AG04449 (cell line): Measurements from ENCODE around the gene THAP7.

Experiments used
- CTCF ChIA-PET: fragments of 350-600 bp; formaldehyde crosslinking; extraction: SDS; loops from one replicate; lab custom pipeline; 2021; ENCODE audit warnings: antibody characterized with exemption; lab: Yijun Ruan, JAX
- POLR2A ChIA-PET: fragments of 400-600, 350-600 bp; formaldehyde crosslinking; extraction: SDS; loops from one replicate; lab custom pipeline; 2020; ENCODE audit warnings: antibody characterized with exemption, inconsistent platforms; lab: Yijun Ruan, JAX
- DNase-seq: peaks from one replicate; pipeline ENCODE4 v3.0.0-alpha.2; 2010; ENCODE audit warnings: low read depth, low spot score
- H3K4me3 ChIP-seq: 2 replicates; pipeline ENCODE4 v1.5.1; 2011; ENCODE audit warnings: low read depth, mild to moderate bottlenecking, control low read depth, low read length
- TF ChIP-seq, protein P1 (sequence below): IDR thresholded peaks from one replicate; pipeline ENCODE4 v1.5.1; 2011; ENCODE audit warnings: mild to moderate bottlenecking, moderate library complexity, low read length, control low read depth, inconsistent platforms; ENCODE audit not compliant: insufficient read depth; ENCODE audit errors: missing control alignments

THAP7 gene

DNA sequence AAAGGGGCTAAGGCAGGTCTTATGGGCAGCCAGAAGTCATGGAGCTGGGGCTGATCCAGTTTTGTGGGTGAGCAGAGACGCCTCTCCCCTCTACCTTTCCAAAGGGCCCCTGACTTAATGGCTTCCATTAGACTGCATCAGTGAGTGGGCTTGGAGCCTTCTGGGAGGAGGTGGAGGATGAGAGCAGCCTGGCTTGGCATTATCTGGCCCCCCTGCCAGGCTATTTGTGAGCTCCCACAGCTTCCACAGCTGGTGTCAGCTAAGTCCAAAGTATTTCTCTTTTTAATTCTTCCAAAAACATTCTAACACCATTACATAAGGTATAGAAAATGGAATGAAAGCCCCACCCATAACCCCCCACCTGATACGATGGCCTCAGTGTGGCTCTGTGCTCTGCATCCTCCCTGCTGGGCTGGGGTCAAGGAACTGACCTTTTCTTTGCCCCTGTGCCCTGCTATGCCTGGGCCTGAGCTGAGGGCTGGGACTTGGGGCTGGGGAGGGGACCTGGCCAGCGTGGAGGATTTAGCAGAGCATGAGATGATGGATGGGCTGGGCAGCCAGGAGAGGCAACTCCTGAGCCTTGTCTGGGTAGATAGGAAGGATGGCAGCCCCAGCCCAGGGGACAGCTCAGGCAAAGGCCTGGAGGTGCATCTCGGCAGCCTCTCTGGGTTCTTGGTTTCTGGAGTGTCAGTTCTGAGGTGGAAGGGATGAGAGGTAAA is 30.8 kb downstream of the THAP7 start:
- ChIA-PET POLR2A (no interaction called here), CTCF (interaction anchor here (2.2 to 5.8 kb wide), 3 partner anchors 10 to 85 kb away, joined by 5 to 80 read pairs (median 29); partner anchors contain the start of gene LZTR1)
- no peak overlapping the region for H3K4me3 ChIP-seq
- TF ChIP-seq, protein P1, sequence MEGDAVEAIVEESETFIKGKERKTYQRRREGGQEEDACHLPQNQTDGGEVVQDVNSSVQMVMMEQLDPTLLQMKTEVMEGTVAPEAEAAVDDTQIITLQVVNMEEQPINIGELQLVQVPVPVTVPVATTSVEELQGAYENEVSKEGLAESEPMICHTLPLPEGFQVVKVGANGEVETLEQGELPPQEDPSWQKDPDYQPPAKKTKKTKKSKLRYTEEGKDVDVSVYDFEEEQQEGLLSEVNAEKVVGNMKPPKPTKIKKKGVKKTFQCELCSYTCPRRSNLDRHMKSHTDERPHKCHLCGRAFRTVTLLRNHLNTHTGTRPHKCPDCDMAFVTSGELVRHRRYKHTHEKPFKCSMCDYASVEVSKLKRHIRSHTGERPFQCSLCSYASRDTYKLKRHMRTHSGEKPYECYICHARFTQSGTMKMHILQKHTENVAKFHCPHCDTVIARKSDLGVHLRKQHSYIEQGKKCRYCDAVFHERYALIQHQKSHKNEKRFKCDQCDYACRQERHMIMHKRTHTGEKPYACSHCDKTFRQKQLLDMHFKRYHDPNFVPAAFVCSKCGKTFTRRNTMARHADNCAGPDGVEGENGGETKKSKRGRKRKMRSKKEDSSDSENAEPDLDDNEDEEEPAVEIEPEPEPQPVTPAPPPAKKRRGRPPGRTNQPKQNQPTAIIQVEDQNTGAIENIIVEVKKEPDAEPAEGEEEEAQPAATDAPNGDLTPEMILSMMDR = no peak
- no peak for DNase-seq

DNA sequence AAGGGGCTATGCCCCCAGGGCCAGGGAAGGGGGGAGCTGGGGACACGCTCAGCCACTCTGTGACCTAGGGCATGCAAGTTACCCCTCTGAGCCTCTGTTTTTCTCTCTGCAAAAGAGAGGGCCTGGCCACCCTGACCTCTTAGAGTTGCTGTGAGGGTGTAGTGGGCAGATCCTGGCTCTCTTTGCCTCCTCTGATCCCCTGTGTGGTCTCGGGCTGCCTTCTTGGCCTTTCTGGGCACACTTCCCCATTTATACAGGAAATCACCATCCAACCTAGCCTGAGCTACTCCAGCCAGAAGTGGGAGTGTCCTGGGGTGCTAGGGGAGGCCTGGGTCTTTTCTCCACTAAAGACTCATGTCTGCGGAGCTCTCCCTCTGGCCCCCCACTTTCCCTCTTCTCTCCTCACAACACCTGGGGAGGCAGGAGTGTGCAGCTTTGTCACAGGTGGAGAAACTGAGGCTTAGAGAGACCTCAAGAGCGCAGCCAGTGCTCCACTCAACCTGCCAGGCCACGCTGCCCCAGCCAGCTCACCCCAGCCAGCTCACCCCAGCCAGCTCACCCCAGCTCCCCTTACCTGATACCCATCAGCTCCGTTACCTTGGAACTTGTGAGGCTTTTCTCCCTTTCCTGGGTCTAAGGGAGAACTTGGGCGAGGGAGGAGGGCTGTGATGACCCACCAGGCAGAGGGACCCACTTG is 33.5 kb downstream of the THAP7 start:
- no peak for DNase-seq
- CTCF ChIA-PET = interaction anchor here (0.9 to 1.9 kb wide), 2 partner anchors 11 to 13 kb away, joined by 4 to 16 read pairs; partner anchors contain the start of gene LZTR1
- POLR2A ChIA-PET = interaction anchor here (1.6 kb wide), 1 partner anchor 14 kb away, joined by 3 read pairs; the partner anchor contains the start of gene LZTR1
- no peak overlapping the region for H3K4me3 ChIP-seq
- TF ChIP-seq, protein P1 = no peak

DNA sequence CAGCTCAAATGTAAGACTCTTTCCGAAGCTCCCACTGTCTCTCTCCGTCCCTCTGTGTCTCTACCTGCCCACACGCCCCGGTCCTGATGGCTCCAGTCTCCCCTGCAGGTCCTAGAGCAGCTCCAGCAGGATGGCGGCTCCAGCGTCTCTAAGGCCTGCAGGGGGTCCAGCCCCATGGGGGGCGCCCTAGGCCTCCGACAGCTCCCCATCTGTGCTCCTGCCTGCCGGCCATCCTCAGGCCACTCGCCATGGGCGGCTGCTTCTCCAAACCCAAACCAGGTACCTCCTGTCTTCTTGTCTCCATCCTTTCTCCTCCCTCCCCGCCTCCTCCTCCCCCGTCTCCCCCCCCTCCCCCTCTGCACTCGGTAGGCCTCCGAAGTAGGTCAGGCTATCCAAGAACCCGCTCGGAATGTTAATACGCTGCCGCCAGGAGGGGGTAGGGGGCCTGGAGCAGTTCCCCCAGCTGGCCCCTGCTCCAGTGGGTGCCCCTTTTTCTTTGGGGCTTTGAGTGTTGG is 34.2 kb downstream of the THAP7 start:
- DNase-seq = no peak
- TF ChIP-seq, protein P1 = no peak
- ChIA-PET POLR2A (interaction anchor here (1.6 kb wide), 1 partner anchor 14 kb away, joined by 3 read pairs; the partner anchor contains the start of gene LZTR1), CTCF (interaction anchor here (0.9 to 1.9 kb wide), 2 partner anchors 10 to 14 kb away, joined by 4 to 16 read pairs; partner anchors contain the start of gene LZTR1)
- H3K4me3 ChIP-seq = no peak overlapping the region

DNA sequence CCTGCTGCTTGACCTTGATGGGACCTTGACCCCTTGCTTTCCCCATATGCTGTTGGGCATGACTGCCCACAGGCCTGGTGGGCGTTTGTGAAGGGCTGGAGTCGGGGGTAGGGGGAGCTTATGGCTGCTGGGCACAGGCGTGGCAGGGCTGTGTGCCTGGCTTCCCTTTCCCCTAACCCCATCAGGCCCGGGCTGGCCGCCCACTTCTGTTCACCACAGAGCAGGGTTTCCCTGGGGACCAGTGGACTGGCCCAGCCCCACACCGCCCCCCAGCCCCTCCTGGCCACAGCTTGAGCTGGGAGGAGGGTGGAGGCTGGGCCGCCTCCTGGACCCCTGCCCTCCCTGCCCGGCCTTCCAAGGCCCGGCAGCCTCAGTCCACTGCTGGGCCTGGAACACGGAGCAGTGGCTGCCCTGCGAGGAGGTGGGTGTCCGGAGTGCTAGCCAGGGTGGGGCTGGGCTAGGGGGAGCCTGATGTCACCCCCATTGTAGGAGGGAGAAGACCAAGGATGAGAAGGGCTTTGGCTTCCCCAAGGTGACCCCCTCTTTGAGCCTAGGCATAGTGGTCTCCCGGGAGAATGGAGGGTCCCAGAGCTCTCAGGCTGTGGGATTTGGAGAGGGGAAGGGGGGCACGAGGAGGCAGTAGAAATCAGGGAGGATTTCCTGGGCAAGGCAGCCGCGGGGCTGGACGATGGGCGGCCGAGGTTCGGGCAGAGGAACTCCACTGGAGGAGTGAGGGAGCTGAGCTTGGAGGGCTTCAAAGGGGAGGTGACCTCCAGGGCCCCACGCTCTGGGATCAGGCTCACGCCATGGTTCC is 34.8 kb downstream of the THAP7 start, which contains the start of gene AIFM3:
Gene AIFM3, plus strand, starts transcription at position 373 of the 814 bp plus-strand sequence. CDS start 690 bp downstream, outside the sequence.
- no peak for DNase-seq
- POLR2A ChIA-PET = no interaction called here
- no peak within 1 kb of the TSS for H3K4me3 ChIP-seq
- CTCF ChIA-PET = interaction anchor here (1.9 kb wide), 1 partner anchor 15 kb away, joined by 16 read pairs; the partner anchor contains the start of gene LZTR1
- TF ChIP-seq, protein P1 = no peak

DNA sequence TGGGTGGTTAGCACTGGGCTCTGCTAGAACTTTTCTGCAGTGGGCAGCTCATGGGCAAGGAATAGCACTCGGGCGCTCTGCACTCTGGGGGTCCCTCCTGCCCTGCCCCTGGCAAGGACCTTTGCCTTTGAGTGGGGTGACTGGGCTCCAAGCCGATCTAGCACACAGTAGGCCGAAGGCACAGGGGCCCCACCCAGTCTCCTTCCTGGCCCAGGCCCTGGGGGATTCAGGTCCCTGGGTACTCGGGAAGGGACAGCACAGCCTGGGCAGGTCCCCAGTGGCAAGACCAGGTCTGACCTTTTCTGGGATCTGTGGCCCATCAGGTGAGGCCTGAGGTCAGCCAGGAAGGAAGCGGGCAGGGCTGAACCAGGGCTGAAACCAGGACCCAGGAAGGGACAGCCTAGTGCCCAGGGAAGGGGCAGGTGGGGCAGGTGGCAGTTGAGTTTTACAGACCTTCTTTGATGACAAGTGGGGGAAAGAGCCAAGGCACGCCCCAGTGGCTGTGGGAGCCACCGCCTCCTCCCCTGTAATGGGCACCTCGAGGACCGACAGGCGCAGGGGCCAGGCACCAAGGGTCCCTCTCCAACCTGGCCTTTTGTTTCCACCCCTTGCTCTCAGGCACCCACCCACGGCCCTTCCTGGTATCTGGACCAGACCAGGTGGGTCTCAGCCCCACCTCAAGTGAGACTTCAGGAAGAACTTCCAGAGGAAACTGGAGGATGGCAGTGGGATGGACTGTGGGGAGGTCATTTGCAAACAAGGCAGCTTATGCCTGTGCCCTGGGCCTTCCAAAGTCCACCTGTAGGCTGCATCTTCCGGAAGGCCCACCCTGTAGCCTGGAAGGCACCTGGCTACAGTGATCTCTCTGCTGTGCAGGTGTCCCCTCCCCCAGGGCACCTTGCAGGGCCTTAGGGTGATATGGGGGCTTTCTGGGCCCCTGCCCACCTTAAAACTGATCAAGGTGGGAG is 35.7 kb downstream of the THAP7 start:
- DNase-seq = no peak
- TF ChIP-seq, protein P1 = no peak
- POLR2A ChIA-PET = no interaction called here
- no peak overlapping the region for H3K4me3 ChIP-seq
- CTCF ChIA-PET = interaction anchor here (1.9 to 2.6 kb wide), 2 partner anchors 16 kb away, joined by 6 to 16 read pairs; partner anchors contain the start of gene LZTR1
